ENCODE results near the gene AACS. TPM values are rescaled to one million over a fixed set of nuclear protein-coding genes. Genes with fewer than 3 reads are reported as not detected.

Gene AACS
- polyA plus RNA-seq, 1 experiment: 18.0 TPM

DNA sequence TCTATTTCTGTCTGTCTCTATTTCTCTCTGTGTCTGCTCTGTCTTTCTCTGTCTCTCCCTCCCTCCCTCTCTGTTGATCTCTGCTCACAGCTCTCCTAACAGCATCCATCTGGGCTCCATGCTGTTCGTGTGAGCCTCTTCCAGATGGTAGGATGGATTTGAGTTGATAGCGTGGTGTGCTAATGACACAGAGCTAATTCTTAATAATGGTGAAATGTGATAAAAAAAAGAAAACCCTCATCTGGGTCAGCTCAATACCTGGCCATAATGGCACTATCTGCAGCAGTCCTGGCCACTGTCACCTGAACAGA, 96.4 kb downstream of the AACS start:
- ChIA-PET CTCF (interaction anchor here (1.3 kb wide), 1 partner anchor 21 kb away, joined by 4 read pairs; no protein-coding TSS in a partner anchor), POLR2A (no interaction called here)
- no peak for DNase-seq (ENCODE audit: low read depth, low spot score)
- H3K27ac ChIP-seq (ENCODE audit: low read depth, low read length): no peak overlapping the region
- no peak overlapping the region for H3K4me3 ChIP-seq (ENCODE audit: low read depth, low read length)
- no peaks in the 10 kb centered on the region for H3K27me3 ChIP-seq (ENCODE audit: control insufficient read depth, insufficient read depth, low read length)
- no peaks in the 10 kb centered on the region for H3K9me3 ChIP-seq (ENCODE audit: control insufficient read depth, insufficient read depth, low read length)
- TF ChIP-seq, protein P1, sequence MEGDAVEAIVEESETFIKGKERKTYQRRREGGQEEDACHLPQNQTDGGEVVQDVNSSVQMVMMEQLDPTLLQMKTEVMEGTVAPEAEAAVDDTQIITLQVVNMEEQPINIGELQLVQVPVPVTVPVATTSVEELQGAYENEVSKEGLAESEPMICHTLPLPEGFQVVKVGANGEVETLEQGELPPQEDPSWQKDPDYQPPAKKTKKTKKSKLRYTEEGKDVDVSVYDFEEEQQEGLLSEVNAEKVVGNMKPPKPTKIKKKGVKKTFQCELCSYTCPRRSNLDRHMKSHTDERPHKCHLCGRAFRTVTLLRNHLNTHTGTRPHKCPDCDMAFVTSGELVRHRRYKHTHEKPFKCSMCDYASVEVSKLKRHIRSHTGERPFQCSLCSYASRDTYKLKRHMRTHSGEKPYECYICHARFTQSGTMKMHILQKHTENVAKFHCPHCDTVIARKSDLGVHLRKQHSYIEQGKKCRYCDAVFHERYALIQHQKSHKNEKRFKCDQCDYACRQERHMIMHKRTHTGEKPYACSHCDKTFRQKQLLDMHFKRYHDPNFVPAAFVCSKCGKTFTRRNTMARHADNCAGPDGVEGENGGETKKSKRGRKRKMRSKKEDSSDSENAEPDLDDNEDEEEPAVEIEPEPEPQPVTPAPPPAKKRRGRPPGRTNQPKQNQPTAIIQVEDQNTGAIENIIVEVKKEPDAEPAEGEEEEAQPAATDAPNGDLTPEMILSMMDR (IDR thresholded peaks at IDR 0.05; ENCODE audit: low read depth, low read length): no peak

DNA sequence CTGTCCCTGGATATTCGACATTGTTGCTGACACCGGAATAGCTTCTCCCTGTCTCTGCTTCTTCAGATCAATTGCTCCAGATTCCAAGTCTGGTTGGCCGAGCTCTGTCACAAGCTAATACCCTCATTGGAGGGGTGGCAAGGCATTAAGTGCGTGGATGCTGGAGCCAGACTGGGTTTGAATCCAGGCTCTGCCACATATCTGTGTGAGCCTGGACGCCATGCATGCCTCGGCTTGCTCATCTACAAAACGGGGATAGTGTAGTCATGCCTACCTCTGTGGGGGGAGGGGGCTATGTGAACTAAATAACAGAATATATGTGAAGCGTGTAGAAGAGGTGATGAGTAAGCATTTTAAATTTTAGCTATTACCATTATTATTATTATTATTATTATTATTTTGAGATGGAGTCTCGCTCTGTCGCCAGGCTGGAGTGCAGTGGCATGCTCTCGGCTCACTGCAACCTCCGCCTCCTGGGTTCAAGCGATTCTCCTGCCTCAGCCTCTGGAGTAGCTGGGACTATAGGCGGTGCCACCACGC, 97.3 kb downstream of the AACS start:
- POLR2A ChIA-PET: no interaction called here
- Histone ChIP-seq H3K4me3 (ENCODE audit: low read depth, low read length) (no peak overlapping the region), H3K27ac (ENCODE audit: low read depth, low read length) (no peak overlapping the region), H3K9me3 (ENCODE audit: control insufficient read depth, insufficient read depth, low read length) (no peaks in the 10 kb centered on the region), H3K27me3 (ENCODE audit: control insufficient read depth, insufficient read depth, low read length) (no peaks in the 10 kb centered on the region)
- CTCF ChIA-PET: interaction anchor here (1.3 kb wide), 1 partner anchor 21 kb away, joined by 4 read pairs; no protein-coding TSS in a partner anchor
- TF ChIP-seq, protein P1 (IDR thresholded peaks at IDR 0.05; ENCODE audit: low read depth, low read length): no peak
- no peak for DNase-seq (ENCODE audit: low read depth, low spot score)

DNA sequence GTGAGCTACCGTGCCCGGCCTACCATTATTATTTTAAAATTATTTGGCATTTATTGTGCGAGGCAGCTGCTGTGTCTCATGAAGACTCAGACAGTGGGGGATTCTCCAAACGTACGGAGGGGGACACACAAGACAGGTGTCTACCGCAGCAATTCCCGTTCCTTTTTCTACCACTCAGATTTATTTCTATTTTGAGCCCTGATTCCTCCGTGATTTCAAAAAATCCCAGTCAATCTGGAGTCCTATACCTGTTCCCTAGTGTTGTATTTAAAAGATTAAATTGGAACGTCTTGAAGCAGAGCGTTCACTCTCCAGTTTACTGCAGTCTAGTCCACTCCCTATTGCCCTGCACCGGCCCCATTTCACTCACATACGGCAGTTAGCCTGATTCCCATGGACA, 97.9 kb downstream of the AACS start:
- H3K27ac ChIP-seq (ENCODE audit: low read depth, low read length): no peak overlapping the region
- TF ChIP-seq, protein P1 (IDR thresholded peaks at IDR 0.05; ENCODE audit: low read depth, low read length): no peak
- ChIA-PET CTCF (no interaction called here), POLR2A (no interaction called here)
- H3K9me3 ChIP-seq (ENCODE audit: control insufficient read depth, insufficient read depth, low read length): no peaks in the 10 kb centered on the region
- H3K27me3 ChIP-seq (ENCODE audit: control insufficient read depth, insufficient read depth, low read length): no peaks in the 10 kb centered on the region
- no peak for DNase-seq (ENCODE audit: low read depth, low spot score)
- no peak overlapping the region for H3K4me3 ChIP-seq (ENCODE audit: low read depth, low read length)

DNA sequence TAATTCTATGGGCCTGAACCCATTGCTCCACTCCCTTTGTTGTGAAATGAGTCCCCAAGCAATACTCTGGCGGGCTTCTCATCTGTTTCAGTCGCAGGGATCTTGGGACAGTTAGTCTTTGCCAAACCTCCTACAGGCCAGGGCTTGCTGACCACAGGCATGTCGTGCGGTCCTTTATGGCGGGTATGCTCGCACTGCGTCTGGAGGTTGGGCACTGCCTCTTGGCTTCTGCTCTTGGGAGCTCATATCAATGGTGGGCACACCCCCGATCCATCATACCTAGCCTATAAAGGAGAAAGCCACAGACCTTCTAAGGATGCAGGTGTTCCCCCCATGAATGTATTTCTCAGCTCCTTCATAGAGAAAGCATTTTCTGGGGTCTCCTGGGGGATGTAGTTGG, 99.3 kb downstream of the AACS start:
- H3K9me3 ChIP-seq (ENCODE audit: control insufficient read depth, insufficient read depth, low read length): no peaks in the 10 kb centered on the region
- CTCF ChIA-PET: no interaction called here
- H3K27ac ChIP-seq (ENCODE audit: low read depth, low read length): no peak overlapping the region
- H3K27me3 ChIP-seq (ENCODE audit: control insufficient read depth, insufficient read depth, low read length): peaks cover 2% of the 10 kb centered on the region
- H3K4me3 ChIP-seq (ENCODE audit: low read depth, low read length): no peak overlapping the region
- POLR2A ChIA-PET: no interaction called here
- TF ChIP-seq, protein P1 (IDR thresholded peaks at IDR 0.05; ENCODE audit: low read depth, low read length): no peak
- no peak for DNase-seq (ENCODE audit: low read depth, low spot score)

DNA sequence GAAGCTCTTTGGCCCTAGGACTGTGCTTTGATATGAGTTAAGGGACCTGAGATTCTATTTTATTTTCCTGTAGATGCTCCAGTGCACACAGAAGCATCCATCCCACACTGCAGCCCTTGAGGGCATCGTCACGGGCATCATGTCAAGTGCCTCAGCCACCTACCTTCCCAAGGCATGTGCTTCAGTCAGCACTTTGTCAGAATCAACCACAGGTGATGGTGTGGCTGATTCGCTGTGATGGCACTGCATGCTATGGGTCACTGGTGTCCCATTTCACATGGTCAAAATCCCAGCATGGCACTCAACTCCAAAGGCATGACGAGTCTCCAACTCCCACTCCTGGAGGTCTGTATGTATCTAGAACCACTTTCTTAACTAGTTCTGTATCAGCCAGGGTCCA, 100.8 kb downstream of the AACS start:
- TF ChIP-seq, protein P1 (IDR thresholded peaks at IDR 0.05; ENCODE audit: low read depth, low read length): no peak
- ChIA-PET POLR2A (no interaction called here), CTCF (no interaction called here)
- peaks cover 2% of the 10 kb centered on the region for H3K27me3 ChIP-seq (ENCODE audit: control insufficient read depth, insufficient read depth, low read length)
- DNase-seq (ENCODE audit: low read depth, low spot score): no peak
- no peak overlapping the region for H3K27ac ChIP-seq (ENCODE audit: low read depth, low read length)
- no peak overlapping the region for H3K4me3 ChIP-seq (ENCODE audit: low read depth, low read length)
- no peaks in the 10 kb centered on the region for H3K9me3 ChIP-seq (ENCODE audit: control insufficient read depth, insufficient read depth, low read length)
